Loucy (cell line): Measurements from ENCODE around the gene HBM.

Source experiments
- EZH2phosphoT487 ChIP-seq: fragments of 200-600 bp; IDR thresholded peaks from 2 replicates; pipeline ENCODE4 v1.6.1; 2018; ENCODE audit warnings: antibody characterized with exemption, mild to moderate bottlenecking, moderate library complexity, borderline replicate concordance
- TF ChIP-seq, protein P1 (sequence below): fragments of 200-600 bp; sonication (generic); conservative IDR thresholded peaks from 2 replicates; pipeline ENCODE4 v1.5.1; 2014; ENCODE audit warnings: mild to moderate bottlenecking, antibody characterized with exemption, low read length

DNA sequence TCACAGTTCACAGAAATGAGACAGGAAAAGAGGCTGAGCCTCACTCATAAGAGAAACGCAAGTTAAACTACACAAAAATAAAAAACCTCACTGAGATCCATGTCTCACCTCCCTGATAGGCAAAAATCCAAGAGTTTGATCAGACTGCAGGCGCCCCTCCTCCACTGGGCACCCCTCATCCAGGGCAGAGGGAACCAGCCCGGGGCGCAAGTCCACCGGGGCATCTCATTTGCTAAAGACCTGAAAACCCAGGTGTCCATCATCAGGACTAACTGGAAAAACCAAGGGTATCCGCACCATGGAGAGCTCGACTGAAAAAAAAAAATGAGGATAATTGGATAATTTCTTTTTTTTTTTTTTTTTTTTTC is 10.8 kb upstream of the HBM start:
- TF ChIP-seq, protein P1, sequence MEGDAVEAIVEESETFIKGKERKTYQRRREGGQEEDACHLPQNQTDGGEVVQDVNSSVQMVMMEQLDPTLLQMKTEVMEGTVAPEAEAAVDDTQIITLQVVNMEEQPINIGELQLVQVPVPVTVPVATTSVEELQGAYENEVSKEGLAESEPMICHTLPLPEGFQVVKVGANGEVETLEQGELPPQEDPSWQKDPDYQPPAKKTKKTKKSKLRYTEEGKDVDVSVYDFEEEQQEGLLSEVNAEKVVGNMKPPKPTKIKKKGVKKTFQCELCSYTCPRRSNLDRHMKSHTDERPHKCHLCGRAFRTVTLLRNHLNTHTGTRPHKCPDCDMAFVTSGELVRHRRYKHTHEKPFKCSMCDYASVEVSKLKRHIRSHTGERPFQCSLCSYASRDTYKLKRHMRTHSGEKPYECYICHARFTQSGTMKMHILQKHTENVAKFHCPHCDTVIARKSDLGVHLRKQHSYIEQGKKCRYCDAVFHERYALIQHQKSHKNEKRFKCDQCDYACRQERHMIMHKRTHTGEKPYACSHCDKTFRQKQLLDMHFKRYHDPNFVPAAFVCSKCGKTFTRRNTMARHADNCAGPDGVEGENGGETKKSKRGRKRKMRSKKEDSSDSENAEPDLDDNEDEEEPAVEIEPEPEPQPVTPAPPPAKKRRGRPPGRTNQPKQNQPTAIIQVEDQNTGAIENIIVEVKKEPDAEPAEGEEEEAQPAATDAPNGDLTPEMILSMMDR: no peak
- no peak for TF ChIP-seq EZH2phosphoT487
